Skeletal muscle tissue (tissue), 4 donors: Measurements from ENCODE around the gene NCKAP5. TPM values are rescaled to one million over a fixed set of nuclear protein-coding genes. Genes with fewer than 3 reads are reported as not detected.
A peak's percentile ranks its signal among the peaks of the same experiment; 100 is the strongest.

Experiments
- H3K27ac ChIP-seq: one replicate; pipeline ENCODE4 v1.7.0; 2013; ENCODE audit warnings: mild to moderate bottlenecking, low read depth, low read length, inconsistent platforms
- H3K27me3 ChIP-seq, 3 donors: one replicate each; pipeline ENCODE4 v1.7.0; 2013; ENCODE audit warnings: low read length in 3 of 3; ENCODE audit not compliant: control insufficient read depth in 3 of 3, insufficient read depth in 3 of 3
- H3K36me3 ChIP-seq, 3 donors: one replicate each; pipeline ENCODE4 v1.7.0; 2013; ENCODE audit warnings: low read length in 3 of 3; ENCODE audit not compliant: control insufficient read depth in 3 of 3, insufficient read depth in 3 of 3
- H3K4me1 ChIP-seq, 3 donors: one replicate each; pipeline ENCODE4 v1.7.0; 2013; ENCODE audit warnings: low read length in 3 of 3, mild to moderate bottlenecking in 3 of 3; ENCODE audit not compliant: control insufficient read depth in 3 of 3, insufficient read depth in 3 of 3
- H3K4me3 ChIP-seq, 3 donors: one replicate each; pipeline ENCODE4 v1.7.0; 2013; ENCODE audit warnings: low read length in 3 of 3
- H3K9ac ChIP-seq, 3 donors: one replicate each; pipeline ENCODE4 v1.7.0; 2013; ENCODE audit warnings: low read length in 3 of 3, mild to moderate bottlenecking in 3 of 3, moderate library complexity in 2 of 3, low read depth in 1 of 3
- H3K9me3 ChIP-seq, 3 donors: one replicate each; pipeline ENCODE4 v1.7.0; 2013; ENCODE audit warnings: low read length in 3 of 3; ENCODE audit not compliant: control insufficient read depth in 3 of 3
- total RNA-seq: library from RNA; depleted of rRNA; stranded (reverse); fragments of >200 nt; gene quantifications from one replicate; pipeline ENCODE4 v1.2.3, GENCODE V29; 2014
- donor health status: Osteomylitis.

Gene NCKAP5
- total RNA-seq, 1 donor from 2014 or later = 5.7 TPM

- Histone ChIP-seq H3K9ac (no peak overlapping the region), H3K36me3 (no peaks in the 10 kb centered on the region), H3K9me3 (no peaks in the 10 kb centered on the region), H3K27ac (no peak overlapping the region), H3K27me3 (peaks cover 0 to 3% (median 0%) of the 10 kb centered on the region in 3 donors), H3K4me3 (no peak overlapping the region), H3K4me1 (peaks cover 2 to 5% (median 3%) of the 10 kb centered on the region in 3 donors)
These were observed 305.4 kb downstream of the NCKAP5 start for GRCh38 chr2:133262893-133263292.

GRCh38 chr2:133255360-133255759 lies 312.9 kb downstream of the NCKAP5 start:
- H3K36me3 ChIP-seq = no peaks in the 10 kb centered on the region
- no peaks in the 10 kb centered on the region for H3K27me3 ChIP-seq
- H3K4me3 ChIP-seq = no peak overlapping the region
- no peak overlapping the region for H3K27ac ChIP-seq
- H3K4me1 ChIP-seq = no peaks in the 10 kb centered on the region
- H3K9ac ChIP-seq = no peak overlapping the region
- H3K9me3 ChIP-seq = no peaks in the 10 kb centered on the region

- no peaks in the 10 kb centered on the region for H3K9me3 ChIP-seq
- no peaks in the 10 kb centered on the region for H3K4me1 ChIP-seq
- no peak overlapping the region for H3K4me3 ChIP-seq
- H3K36me3 ChIP-seq = no peaks in the 10 kb centered on the region
- no peak overlapping the region for H3K9ac ChIP-seq
- no peak overlapping the region for H3K27ac ChIP-seq
- H3K27me3 ChIP-seq = no peaks in the 10 kb centered on the region
These were observed 314.5 kb downstream of the NCKAP5 start for GRCh38 chr2:133253793-133254192.

DNA sequence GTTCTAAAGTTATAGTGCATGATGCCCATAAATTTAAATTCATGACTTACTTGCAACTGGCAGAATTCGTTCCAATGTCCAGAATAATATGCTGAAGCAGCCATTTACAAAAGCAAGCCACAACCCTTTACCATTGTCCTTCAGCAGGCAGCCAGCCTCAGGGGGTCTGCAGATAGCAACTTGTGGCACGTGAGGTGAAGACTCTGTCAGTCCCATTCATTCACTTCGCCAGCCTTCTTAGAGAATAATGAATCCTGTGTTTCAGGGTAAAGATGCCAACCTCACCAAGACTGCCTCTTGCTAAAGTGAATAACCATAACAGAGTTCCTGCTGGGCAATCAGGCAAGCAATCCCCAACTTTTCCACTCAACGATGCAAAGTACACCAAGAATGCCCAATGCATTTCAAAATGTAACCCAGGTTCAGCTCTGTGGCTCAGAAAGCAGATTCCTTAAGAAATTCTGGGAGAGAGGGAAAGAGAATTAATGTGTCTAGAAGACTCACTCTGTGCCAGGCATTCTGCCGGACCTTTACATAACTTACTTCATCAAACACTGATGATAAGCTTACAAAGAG lies 315.4 kb downstream of the NCKAP5 start:
- Histone ChIP-seq H3K4me1 (peaks cover 0 to 7% (median 6%) of the 10 kb centered on the region in 3 donors), H3K9me3 (no peaks in the 10 kb centered on the region), H3K9ac (no peak overlapping the region), H3K27ac (no peak overlapping the region), H3K4me3 (no peak overlapping the region), H3K36me3 (no peaks in the 10 kb centered on the region), H3K27me3 (no peaks in the 10 kb centered on the region)

GRCh38 chr2:133249362-133249761 lies 318.9 kb downstream of the NCKAP5 start:
- Histone ChIP-seq H3K27me3 (no peaks in the 10 kb centered on the region), H3K27ac (no peak overlapping the region), H3K36me3 (no peaks in the 10 kb centered on the region), H3K4me1 (peaks cover 0 to 8% (median 7%) of the 10 kb centered on the region in 3 donors), H3K9me3 (no peaks in the 10 kb centered on the region), H3K9ac (no peak overlapping the region), H3K4me3 (no peak overlapping the region)

GRCh38 chr2:133248264-133248663 lies 320.0 kb downstream of the NCKAP5 start:
- peaks cover 0 to 8% (median 7%) of the 10 kb centered on the region in 3 donors for H3K4me1 ChIP-seq
- no peaks in the 10 kb centered on the region for H3K27me3 ChIP-seq
- H3K4me3 ChIP-seq = peak overlapping the region in 1 of 3 donors; percentile 18
- H3K36me3 ChIP-seq = no peaks in the 10 kb centered on the region
- H3K27ac ChIP-seq = no peak overlapping the region
- no peak overlapping the region for H3K9ac ChIP-seq
- H3K9me3 ChIP-seq = no peaks in the 10 kb centered on the region

- no peak overlapping the region for H3K27ac ChIP-seq
- peaks cover 0 to 8% (median 7%) of the 10 kb centered on the region in 3 donors for H3K4me1 ChIP-seq
- no peaks in the 10 kb centered on the region for H3K27me3 ChIP-seq
- H3K4me3 ChIP-seq = no peak overlapping the region
- H3K9me3 ChIP-seq = no peaks in the 10 kb centered on the region
- H3K9ac ChIP-seq = no peak overlapping the region
- no peaks in the 10 kb centered on the region for H3K36me3 ChIP-seq
These were observed 320.6 kb downstream of the NCKAP5 start for GRCh38 chr2:133247631-133248030.

DNA sequence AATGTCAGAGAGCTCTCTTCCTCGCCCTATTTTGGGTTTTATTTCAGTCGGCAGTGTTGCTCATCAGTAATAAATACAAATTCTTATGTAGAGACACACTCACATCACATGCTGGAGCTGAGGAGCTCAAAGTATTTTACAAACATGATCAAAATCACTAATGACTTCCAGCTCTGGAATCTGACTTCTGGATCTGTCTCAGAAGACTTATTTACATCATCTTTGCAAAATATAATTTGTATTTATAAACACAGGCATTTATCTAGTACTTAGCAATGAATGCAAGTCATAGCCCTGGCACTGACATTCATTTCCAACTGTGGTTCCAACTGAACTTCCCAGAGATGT lies 327.1 kb downstream of the NCKAP5 start:
- Histone ChIP-seq H3K27me3 (no peaks in the 10 kb centered on the region), H3K4me1 (no peaks in the 10 kb centered on the region), H3K9ac (no peak overlapping the region), H3K9me3 (no peaks in the 10 kb centered on the region), H3K27ac (no peak overlapping the region), H3K4me3 (peak overlapping the region in 1 of 3 donors; percentile 39), H3K36me3 (no peaks in the 10 kb centered on the region)

DNA sequence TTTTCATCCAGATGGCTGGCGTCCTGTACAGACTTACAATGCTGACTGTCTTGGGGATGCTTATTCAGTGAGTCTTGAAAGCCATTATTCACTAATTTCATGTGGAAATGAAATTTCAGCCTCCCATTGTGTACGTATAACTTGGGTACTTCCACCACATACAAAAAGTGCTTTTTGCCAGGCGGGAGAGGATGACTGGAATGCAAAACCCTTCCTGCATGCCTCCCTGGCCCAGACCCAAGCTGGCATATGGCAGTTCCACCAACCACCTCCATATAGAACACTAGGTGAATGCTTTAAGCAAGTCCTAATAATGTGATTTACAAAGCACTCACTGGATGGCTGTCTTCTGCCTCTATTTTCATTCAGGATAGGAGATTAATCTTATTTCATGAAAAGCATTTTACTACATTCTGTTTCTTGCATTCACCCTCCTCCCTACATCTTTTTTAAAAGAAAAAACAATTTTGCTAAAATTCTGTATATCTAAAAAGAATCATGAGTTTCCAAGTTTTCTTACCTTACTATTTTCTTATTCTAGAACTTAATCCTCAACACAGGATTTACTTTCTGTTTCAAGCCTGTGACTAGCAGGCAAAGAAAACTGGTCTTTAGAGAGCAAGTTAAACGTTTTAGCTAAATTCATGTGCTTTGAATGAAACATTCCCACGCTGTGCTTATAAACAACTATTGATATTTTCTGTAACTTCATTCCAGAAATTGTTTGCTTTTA lies 327.6 kb downstream of the NCKAP5 start:
- no peak overlapping the region for H3K27ac ChIP-seq
- no peaks in the 10 kb centered on the region for H3K4me1 ChIP-seq
- H3K9ac ChIP-seq = peak overlapping the region in 1 of 3 donors; percentile 5
- H3K9me3 ChIP-seq = no peaks in the 10 kb centered on the region
- no peaks in the 10 kb centered on the region for H3K36me3 ChIP-seq
- H3K4me3 ChIP-seq = peak overlapping the region in 1 of 3 donors; percentile 39
- H3K27me3 ChIP-seq = no peaks in the 10 kb centered on the region

- Histone ChIP-seq H3K9me3 (no peaks in the 10 kb centered on the region), H3K27me3 (no peaks in the 10 kb centered on the region), H3K27ac (no peak overlapping the region), H3K4me3 (no peak overlapping the region), H3K36me3 (no peaks in the 10 kb centered on the region), H3K9ac (no peak overlapping the region), H3K4me1 (no peaks in the 10 kb centered on the region)
These were observed 332.3 kb downstream of the NCKAP5 start for GRCh38 chr2:133235968-133236367.
